ENCODE data around the gene GPANK1.

DNA sequence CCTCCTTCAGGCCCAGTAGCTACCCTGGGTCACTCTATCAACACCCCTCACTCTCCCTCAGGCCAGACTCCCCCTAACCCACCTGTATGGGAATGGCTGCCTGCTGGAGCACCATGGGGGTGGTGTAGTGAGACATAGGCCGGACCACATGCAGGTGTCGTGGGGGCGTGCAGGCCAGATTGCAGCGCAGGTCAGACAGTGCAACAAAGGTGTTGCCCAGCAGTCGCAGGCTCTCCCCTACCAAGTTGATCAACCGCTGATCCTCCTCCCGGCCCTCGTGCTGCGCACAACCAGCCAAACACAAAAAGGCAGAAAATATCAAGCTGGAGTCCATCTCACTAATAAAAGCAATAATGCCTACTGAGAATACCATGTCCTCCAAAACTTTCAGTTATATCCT is 19.5 kb downstream of the GPANK1 start:
- TF ChIP-seq, protein P1, sequence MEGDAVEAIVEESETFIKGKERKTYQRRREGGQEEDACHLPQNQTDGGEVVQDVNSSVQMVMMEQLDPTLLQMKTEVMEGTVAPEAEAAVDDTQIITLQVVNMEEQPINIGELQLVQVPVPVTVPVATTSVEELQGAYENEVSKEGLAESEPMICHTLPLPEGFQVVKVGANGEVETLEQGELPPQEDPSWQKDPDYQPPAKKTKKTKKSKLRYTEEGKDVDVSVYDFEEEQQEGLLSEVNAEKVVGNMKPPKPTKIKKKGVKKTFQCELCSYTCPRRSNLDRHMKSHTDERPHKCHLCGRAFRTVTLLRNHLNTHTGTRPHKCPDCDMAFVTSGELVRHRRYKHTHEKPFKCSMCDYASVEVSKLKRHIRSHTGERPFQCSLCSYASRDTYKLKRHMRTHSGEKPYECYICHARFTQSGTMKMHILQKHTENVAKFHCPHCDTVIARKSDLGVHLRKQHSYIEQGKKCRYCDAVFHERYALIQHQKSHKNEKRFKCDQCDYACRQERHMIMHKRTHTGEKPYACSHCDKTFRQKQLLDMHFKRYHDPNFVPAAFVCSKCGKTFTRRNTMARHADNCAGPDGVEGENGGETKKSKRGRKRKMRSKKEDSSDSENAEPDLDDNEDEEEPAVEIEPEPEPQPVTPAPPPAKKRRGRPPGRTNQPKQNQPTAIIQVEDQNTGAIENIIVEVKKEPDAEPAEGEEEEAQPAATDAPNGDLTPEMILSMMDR (IDR thresholded peaks at IDR 0.05) = no peak
- no peak for TF ChIP-seq POLR2A (IDR thresholded peaks at IDR 0.05)

Measured in breast epithelium (tissue), 3 donors.